HepG2 (cell line): ENCODE measurements around the gene MTX2. TPM values are rescaled to one million over a fixed set of nuclear protein-coding genes. Genes with fewer than 3 reads are reported as not detected.
A peak's percentile ranks its signal among the peaks of the same experiment; 100 is the strongest.

Source experiments
- ATAC-seq: fragments of 200-7000 bp; cut with Tn5 transposase; 3 replicates; pipeline ENCODE4 v1.9.1; 2020; ENCODE audit warnings: mild to moderate bottlenecking, moderate library complexity
- BruUV-seq: library from RNA; stranded (reverse); fragments of 400-500 nt; replicated peaks from 2 replicates; lab custom pipeline; 2021; lab: Mats Ljungman, UMichigan
- CTCF ChIA-PET: fragments of 300-600 bp; formaldehyde crosslinking; extraction: SDS; loops from one replicate; lab custom pipeline; 2021; ENCODE audit warnings: low total read pairs, inconsistent platforms, low intra/inter-chr PET ratio; lab: Yijun Ruan, JAX
- POLR2A ChIA-PET: fragments of 350-600 bp; sonication (Branson Sonifier 250); formaldehyde crosslinking; loops from one replicate; lab custom pipeline; 2020; ENCODE audit warnings: antibody characterized with exemption, inconsistent platforms; lab: Yijun Ruan, JAX
- DNase-seq: peaks from one replicate; pipeline ENCODE4 v3.0.0-alpha.2; 2015; ENCODE audit warnings: low spot score
- FAIRE-seq: peaks from 3 replicates; lab custom pipeline; 2011; peaks lifted over from hg19 to GRCh38; lab: Jason Lieb, UNC
- H2AFZ ChIP-seq: one replicate; pipeline ENCODE4 v1.6.1; 2011; ENCODE audit warnings: low read length, inconsistent platforms
- H3K27ac ChIP-seq: fragments of 300-600 bp; 3 replicates; pipeline ENCODE4 v1.8.0; 2011; ENCODE audit warnings: mixed run types, mild to moderate bottlenecking, mixed read lengths, low read length, inconsistent platforms; ENCODE audit not compliant: insufficient read depth; ENCODE audit errors: extremely low read length
- H3K27me3 ChIP-seq, 2 experiments: fragments of 200-600 bp in 1 of 2; 2 replicates in 1 of 2; 3 replicates in 1 of 2; pipeline versions ENCODE4 v1.6.0 to v1.8.0; 2011; ENCODE audit warnings: low read length in 2 of 2, mild to moderate bottlenecking in 2 of 2, moderate library complexity in 2 of 2, inconsistent platforms in 1 of 2; ENCODE audit not compliant: insufficient read depth in 2 of 2, control insufficient read depth in 1 of 2
- H3K36me3 ChIP-seq, 2 experiments: fragments of 200-600 bp in 1 of 2; replicated peaks in 1 of 2; 2 replicates in 1 of 2; 3 replicates in 1 of 2; pipeline versions ENCODE4 v1.5.1 to v1.8.0; 2011; ENCODE audit warnings: low read length in 2 of 2, inconsistent platforms in 1 of 2; ENCODE audit not compliant: insufficient read depth in 2 of 2, control insufficient read depth in 1 of 2
- H3K4me1 ChIP-seq: 2 replicates; pipeline ENCODE4 v1.5.1; 2012; ENCODE audit warnings: low read length, inconsistent platforms; ENCODE audit not compliant: insufficient read depth
- H3K4me2 ChIP-seq: 2 replicates; pipeline ENCODE4 v1.6.0; 2011; ENCODE audit warnings: low read depth, low read length, inconsistent platforms
- H3K4me3 ChIP-seq, 3 experiments: fragments of 200-600 bp in 1 of 3; sonication (generic), shearing (Covaris generic) in 1 of 3; replicated peaks in 1 of 3; 2 replicates each; pipeline ENCODE4 v1.5.1; 2011 to 2016; ENCODE audit warnings: low read length in 3 of 3, inconsistent platforms in 2 of 3, low read depth in 2 of 3, mild to moderate bottlenecking in 2 of 3, control low read depth in 1 of 3, mixed read lengths in 1 of 3; ENCODE audit not compliant: insufficient read depth in 1 of 3
- H3K79me2 ChIP-seq: one replicate; pipeline ENCODE4 v1.6.1; 2011; ENCODE audit warnings: low read length, inconsistent platforms; ENCODE audit not compliant: insufficient read depth
- H3K9ac ChIP-seq: 2 replicates; pipeline ENCODE4 v1.6.0; 2011; ENCODE audit warnings: mild to moderate bottlenecking, low read depth, low read length, inconsistent platforms; ENCODE audit not compliant: insufficient read depth
- H3K9me3 ChIP-seq: 2 replicates; pipeline ENCODE4 v1.5.1; 2012; ENCODE audit warnings: mild to moderate bottlenecking, low read length
- H4K20me1 ChIP-seq: 2 replicates; pipeline ENCODE4 v1.6.0; 2011; ENCODE audit warnings: inconsistent platforms, mild to moderate bottlenecking, low read length, moderate library complexity; ENCODE audit not compliant: insufficient read depth
- CEBPB ChIP-seq: IDR thresholded peaks from 2 replicates; pipeline ENCODE4 v1.6.1; 2011; ENCODE audit warnings: low read depth, low read length, improper control_type of control experiment, borderline replicate concordance
- EEA1 ChIP-seq: sonication (generic); formaldehyde crosslinking; IDR thresholded peaks from 2 replicates; pipeline ENCODE4 v1.5.1; 2020; ENCODE audit warnings: mild to moderate bottlenecking, missing genetic modification reagents, borderline replicate concordance
- GTF2F1 ChIP-seq: fragments of 150-350 bp; IDR thresholded peaks from 2 replicates; pipeline ENCODE4 v1.6.1; 2014; ENCODE audit warnings: low read length
- POLR2A ChIP-seq, 2 experiments: IDR thresholded peaks; 2 replicates each; pipeline ENCODE4 v1.6.1; 2011; ENCODE audit warnings: low read depth in 2 of 2, low read length in 2 of 2, mild to moderate bottlenecking in 1 of 2, moderate library complexity in 1 of 2; ENCODE audit not compliant: insufficient read depth in 1 of 2
- SP5 ChIP-seq: IDR thresholded peaks from 2 replicates; pipeline ENCODE4 v1.6.1; 2016; ENCODE audit warnings: low read depth, borderline replicate concordance
- STAG1 ChIP-seq: sonication (generic); formaldehyde crosslinking; IDR thresholded peaks from 2 replicates; pipeline ENCODE4 v1.4.0; 2020; ENCODE audit warnings: missing genetic modification reagents
- XRCC5 ChIP-seq: fragments of 200-400 bp; formaldehyde crosslinking; optimal IDR thresholded peaks from 2 replicates; pipeline ENCODE3; 2017; ENCODE audit warnings: mild to moderate bottlenecking, low read length
- ZFYVE20 ChIP-seq: sonication (generic); formaldehyde crosslinking; IDR thresholded peaks from 2 replicates; pipeline ENCODE4 v1.8.0; 2023; ENCODE audit warnings: low read depth, mild to moderate bottlenecking, moderate library complexity, missing genetic modification reagents, borderline replicate concordance
- ZNF816 ChIP-seq: sonication (generic); formaldehyde crosslinking; IDR thresholded peaks from 2 replicates; pipeline ENCODE4 v1.8.0; 2022; ENCODE audit warnings: missing genetic modification reagents, mild to moderate bottlenecking, borderline replicate concordance
- WGBS: methylation state at CpG from one replicate; pipeline ENCODE4 v1.1.6; 2017; ENCODE audit warnings: low lambda C conversion rate; 5-methylcytosine and 5-hydroxymethylcytosine counted together
- in situ Hi-C: cut with HindIII; loops from 2 replicates; pipeline ENCODE4 v1.10.0; 2017; ENCODE audit warnings: low pct_unique_long_range_greater_than_20kb; ENCODE audit not compliant: extremely low pct_ligation_motif_present
- intact Hi-C: fragments of 100-400 bp; cut with micrococcal nuclease; formaldehyde crosslinking; loops from one replicate; pipeline ENCODE4 v1.10.0; 2022; ENCODE audit not compliant: unreplicated experiment
- polyA plus RNA-seq, 8 experiments: library from polyadenylated mRNA; depleted of rRNA in 3 of 8; stranded (reverse) in 7 of 8; unstranded in 1 of 8; fragments of >200 nt; fragmentation: Illumina TruSeq in 4 of 8; extraction: Trizol in 4 of 8; gene quantifications; 2 replicates each; pipeline versions ENCODE4 v1.2.1 to v1.2.3, GENCODE V29; 2011 to 2016; ENCODE audit warnings: low read depth in 4 of 8, missing spikeins in 1 of 8, mixed read lengths in 1 of 8; ENCODE audit not compliant: insufficient read depth in 1 of 8
- total RNA-seq, 5 experiments: library from RNA; depleted of rRNA; stranded (reverse); fragments of >200 nt; fragmentation: Illumina TruSeq; extraction: Trizol; gene quantifications; 2 replicates each; pipeline ENCODE4 v1.2.3, GENCODE V29; 2016; ENCODE audit warnings: low read depth in 1 of 5

MTX2 gene
- total and polyA plus RNA-seq, 2 of the 13 experiments (the other 11 are each of a cell fraction or from before 2014, with no cell fraction given) = 58.1 to 75.7 TPM

DNA sequence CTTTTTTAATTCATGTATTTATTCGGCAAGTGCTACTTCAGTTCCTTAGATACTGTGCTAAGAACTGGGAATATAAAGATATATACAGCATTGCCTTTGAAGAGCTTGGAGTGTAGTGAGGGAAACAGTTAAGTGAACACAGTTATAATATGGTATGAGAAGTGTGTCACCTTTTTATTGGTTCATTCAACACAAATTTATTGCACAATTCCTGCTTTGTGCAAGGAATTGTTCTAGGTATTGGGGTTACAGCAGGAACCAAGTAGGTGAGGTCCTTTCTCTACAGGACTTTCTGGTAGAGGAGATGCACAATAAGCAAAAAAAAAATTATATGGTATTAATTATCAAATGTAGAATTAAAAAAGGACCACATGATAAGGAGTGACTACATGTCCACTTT, 65.5 kb downstream of the MTX2 start:
- H3K79me2 ChIP-seq = no peaks in the 10 kb centered on the region
- no peaks in the 10 kb centered on the region for H3K27me3 ChIP-seq
- ChIA-PET POLR2A (no interaction called here), CTCF (no interaction called here)
- TF ChIP-seq ZNF816 (CRISPR knock-in tag) = no peak
- TF ChIP-seq CEBPB = peak; percentile 65
- DNase-seq (no peak), ATAC-seq (no peak), FAIRE-seq (no peak)
- H3K36me3 ChIP-seq = peaks cover 2 to 28% of the 10 kb centered on the region in 2 experiments; a peak in 4 of 5 replicates
- no peak overlapping the region for H3K9ac ChIP-seq
- no peaks in the 10 kb centered on the region for H3K4me1 ChIP-seq
- in situ Hi-C loops (no loop called here), intact Hi-C loops (no loop called here)
- H3K4me3 ChIP-seq = no peak overlapping the region
- no peak overlapping the region for H3K27ac ChIP-seq
- H3K9me3 ChIP-seq = no peaks in the 10 kb centered on the region
- 100% methylated on average over 1 of the region's 1 CpG for WGBS
- no TSS peak for BruUV-seq
- H4K20me1 ChIP-seq = no peaks in the 10 kb centered on the region
- H3K4me2 ChIP-seq = no peak overlapping the region
- no peak overlapping the region for H2AFZ ChIP-seq

DNA sequence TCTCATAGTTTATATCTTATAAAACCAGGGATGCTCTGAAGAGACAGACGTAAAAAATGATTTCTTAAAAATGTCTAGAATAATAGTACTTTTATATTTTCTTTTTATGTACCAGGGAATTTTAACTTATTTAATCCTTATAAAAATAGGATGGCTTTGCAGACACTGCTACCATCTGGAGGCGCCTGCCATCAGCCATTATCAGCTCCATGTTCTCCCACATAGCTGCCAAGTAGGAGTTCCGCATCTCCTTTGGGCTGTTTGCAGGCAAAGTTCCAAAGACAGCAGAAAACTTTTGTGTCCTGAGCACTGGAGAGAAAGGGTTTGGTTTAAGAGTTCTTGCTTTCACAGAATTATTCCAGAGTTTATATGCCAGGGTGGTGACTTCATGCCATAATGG, 69.2 kb downstream of the MTX2 start:
- Histone ChIP-seq H3K27ac (no peak overlapping the region), H3K9ac (no peak overlapping the region), H3K27me3 (no peaks in the 10 kb centered on the region), H3K9me3 (no peaks in the 10 kb centered on the region), H3K4me3 (no peak overlapping the region), H3K4me1 (no peaks in the 10 kb centered on the region), H3K79me2 (no peaks in the 10 kb centered on the region), H4K20me1 (no peaks in the 10 kb centered on the region), H3K36me3 (peaks cover 0 to 17% of the 10 kb centered on the region in 2 experiments; a peak in 3 of 5 replicates), H3K4me2 (no peak overlapping the region), H2AFZ (no peak overlapping the region)
- WGBS = 97% methylated on average over 3 of the region's 3 CpGs
- TF ChIP-seq GTF2F1 (no peak), SP5 (CRISPR knock-in tag) (no peak), EEA1 (CRISPR knock-in tag) (no peak), POLR2A (IDR thresholded peaks at IDR 0.05; ENCODE audit: insufficient read depth in 1 of 2, low read depth in 2 of 2, low read length in 2 of 2) (no peak), STAG1 (CRISPR knock-in tag) (no peak), ZFYVE20 (CRISPR knock-in tag) (no peak), XRCC5 (no peak)
- ChIA-PET POLR2A (no interaction called here), CTCF (no interaction called here)
- ATAC-seq = no peak
- FAIRE-seq = no peak
- BruUV-seq = no TSS peak
- DNase-seq = no peak
- intact Hi-C loops = no loop called here
- in situ Hi-C loops = no loop called here
